ENCODE measurements around the gene CLASP2.

Gene CLASP2

GRCh38 chr3:33704891-33705290, 13.2 kb downstream of the CLASP2 start:
- Histone ChIP-seq H3K9me2 (replicated peaks; ENCODE audit: low read depth, low read length) (no peaks in the 10 kb centered on the region), H3K36me3 (ENCODE audit: insufficient read depth, low read length) (peaks cover 7% of the 10 kb centered on the region; the same call in 1 of the 2 replicates), H3K9me3 (ENCODE audit: insufficient read depth, low read depth, low read length) (peaks cover 17% of the 10 kb centered on the region), H2AFZ (ENCODE audit: low read length) (no peak overlapping the region), H3K4me2 (ENCODE audit: low read depth, low read length, poor library complexity, severe bottlenecking) (no peak overlapping the region), H3F3A (ENCODE audit: low read depth) (peaks cover 4% of the 10 kb centered on the region; the same call in 1 of the 2 replicates), H3K4me3 (ENCODE audit: low read length, poor library complexity, severe bottlenecking) (no peak overlapping the region), H3K79me2 (ENCODE audit: insufficient read depth, low read length) (peaks cover 90% of the 10 kb centered on the region), H4K20me1 (ENCODE audit: insufficient read depth, low read length, poor library complexity, severe bottlenecking) (peaks cover 5% of the 10 kb centered on the region), H3K4me1 (ENCODE audit: insufficient read depth, low read length, poor library complexity, severe bottlenecking) (peaks cover 8% of the 10 kb centered on the region), H3K27me3 (ENCODE audit: insufficient read depth, low read length, poor library complexity, severe bottlenecking) (no peaks in the 10 kb centered on the region), H3K9ac (ENCODE audit: low read depth, low read length, poor library complexity, severe bottlenecking) (no peak overlapping the region)
- no peak for TF ChIP-seq CTCF (conservative IDR thresholded peaks at IDR 0.05; ENCODE audit: low read length)
- TF ChIP-seq EZH2phosphoT487 (IDR thresholded peaks at IDR 0.05; ENCODE audit: borderline replicate concordance), result no peak

DNA sequence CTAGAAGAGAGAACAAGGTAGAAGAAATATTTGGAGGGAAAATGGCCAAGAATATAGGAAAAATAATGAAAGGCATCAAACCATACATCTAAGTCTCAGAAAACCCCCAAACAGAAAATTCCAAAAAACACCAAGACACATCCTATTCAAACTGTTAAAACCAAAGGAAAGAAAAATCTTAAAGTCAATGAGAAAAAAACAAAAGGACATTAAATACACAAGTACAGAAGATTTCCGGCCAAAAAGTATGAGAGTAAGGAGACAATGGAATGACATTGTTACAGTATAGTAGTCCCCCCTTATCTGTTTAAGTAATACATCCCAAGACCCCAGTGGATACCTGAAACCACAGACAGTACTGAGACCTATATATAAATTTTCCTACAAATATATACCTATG, 18.8 kb downstream of the CLASP2 start:
- Histone ChIP-seq H3K4me2 (ENCODE audit: low read depth, low read length, poor library complexity, severe bottlenecking) (no peak overlapping the region), H2AFZ (ENCODE audit: low read length) (no peak overlapping the region), H3K79me2 (ENCODE audit: insufficient read depth, low read length) (peaks cover 68% of the 10 kb centered on the region), H4K20me1 (ENCODE audit: insufficient read depth, low read length, poor library complexity, severe bottlenecking) (no peaks in the 10 kb centered on the region), H3K4me3 (ENCODE audit: low read length, poor library complexity, severe bottlenecking) (no peak overlapping the region), H3K9me3 (ENCODE audit: insufficient read depth, low read depth, low read length) (peaks cover 13% of the 10 kb centered on the region), H3F3A (ENCODE audit: low read depth) (no peaks in the 10 kb centered on the region), H3K36me3 (ENCODE audit: insufficient read depth, low read length) (peaks cover 21% of the 10 kb centered on the region), H3K4me1 (ENCODE audit: insufficient read depth, low read length, poor library complexity, severe bottlenecking) (no peaks in the 10 kb centered on the region), H3K27me3 (ENCODE audit: insufficient read depth, low read length, poor library complexity, severe bottlenecking) (no peaks in the 10 kb centered on the region), H3K9ac (ENCODE audit: low read depth, low read length, poor library complexity, severe bottlenecking) (no peak overlapping the region), H3K9me2 (replicated peaks; ENCODE audit: low read depth, low read length) (no peaks in the 10 kb centered on the region)
- TF ChIP-seq CTCF (conservative IDR thresholded peaks at IDR 0.05; ENCODE audit: low read length) (no peak), EZH2phosphoT487 (IDR thresholded peaks at IDR 0.05; ENCODE audit: borderline replicate concordance) (no peak)

GRCh38 chr3:33694944-33695343, 23.1 kb downstream of the CLASP2 start:
- no peak overlapping the region for H3K9ac ChIP-seq (ENCODE audit: low read depth, low read length, poor library complexity, severe bottlenecking)
- H3K4me3 ChIP-seq (ENCODE audit: low read length, poor library complexity, severe bottlenecking), result no peak overlapping the region
- peaks cover 25% of the 10 kb centered on the region for H3K79me2 ChIP-seq (ENCODE audit: insufficient read depth, low read length)
- H3K4me1 ChIP-seq (ENCODE audit: insufficient read depth, low read length, poor library complexity, severe bottlenecking), result no peaks in the 10 kb centered on the region
- TF ChIP-seq EZH2phosphoT487 (IDR thresholded peaks at IDR 0.05; ENCODE audit: borderline replicate concordance) (no peak), CTCF (conservative IDR thresholded peaks at IDR 0.05; ENCODE audit: low read length) (no peak)
- H3K27me3 ChIP-seq (ENCODE audit: insufficient read depth, low read length, poor library complexity, severe bottlenecking), result no peaks in the 10 kb centered on the region
- no peaks in the 10 kb centered on the region for H3F3A ChIP-seq (ENCODE audit: low read depth)
- H3K9me3 ChIP-seq (ENCODE audit: insufficient read depth, low read depth, low read length), result no peaks in the 10 kb centered on the region; the same call in 1 of the 2 replicates
- H4K20me1 ChIP-seq (ENCODE audit: insufficient read depth, low read length, poor library complexity, severe bottlenecking), result no peaks in the 10 kb centered on the region
- H3K9me2 ChIP-seq (replicated peaks; ENCODE audit: low read depth, low read length), result no peaks in the 10 kb centered on the region
- no peak overlapping the region for H2AFZ ChIP-seq (ENCODE audit: low read length)
- no peak overlapping the region for H3K4me2 ChIP-seq (ENCODE audit: low read depth, low read length, poor library complexity, severe bottlenecking)
- H3K36me3 ChIP-seq (ENCODE audit: insufficient read depth, low read length), result peaks cover 24% of the 10 kb centered on the region

Data from Loucy (cell line).